Melanocyte of skin (primary cell): ENCODE results near the gene RNU1-3. TPM values are rescaled to one million over a fixed set of nuclear protein-coding genes. Genes with fewer than 3 reads are reported as not detected.

Source experiments
- small RNA-seq, 2 donors: library from RNA; depleted of rRNA; stranded (forward); fragments of <200 nt; gene quantifications; one replicate each; pipeline ENCODE3, GENCODE V24; 2012
- total RNA-seq, 2 donors: library from RNA; depleted of rRNA; stranded (reverse); fragments of >200 nt; gene quantifications; 2 replicates each; pipeline ENCODE4 v1.2.3, GENCODE V29; 2012

The RNU1-3 gene
- total RNA-seq, result under 1 TPM; under 0.01 TPM

DNA sequence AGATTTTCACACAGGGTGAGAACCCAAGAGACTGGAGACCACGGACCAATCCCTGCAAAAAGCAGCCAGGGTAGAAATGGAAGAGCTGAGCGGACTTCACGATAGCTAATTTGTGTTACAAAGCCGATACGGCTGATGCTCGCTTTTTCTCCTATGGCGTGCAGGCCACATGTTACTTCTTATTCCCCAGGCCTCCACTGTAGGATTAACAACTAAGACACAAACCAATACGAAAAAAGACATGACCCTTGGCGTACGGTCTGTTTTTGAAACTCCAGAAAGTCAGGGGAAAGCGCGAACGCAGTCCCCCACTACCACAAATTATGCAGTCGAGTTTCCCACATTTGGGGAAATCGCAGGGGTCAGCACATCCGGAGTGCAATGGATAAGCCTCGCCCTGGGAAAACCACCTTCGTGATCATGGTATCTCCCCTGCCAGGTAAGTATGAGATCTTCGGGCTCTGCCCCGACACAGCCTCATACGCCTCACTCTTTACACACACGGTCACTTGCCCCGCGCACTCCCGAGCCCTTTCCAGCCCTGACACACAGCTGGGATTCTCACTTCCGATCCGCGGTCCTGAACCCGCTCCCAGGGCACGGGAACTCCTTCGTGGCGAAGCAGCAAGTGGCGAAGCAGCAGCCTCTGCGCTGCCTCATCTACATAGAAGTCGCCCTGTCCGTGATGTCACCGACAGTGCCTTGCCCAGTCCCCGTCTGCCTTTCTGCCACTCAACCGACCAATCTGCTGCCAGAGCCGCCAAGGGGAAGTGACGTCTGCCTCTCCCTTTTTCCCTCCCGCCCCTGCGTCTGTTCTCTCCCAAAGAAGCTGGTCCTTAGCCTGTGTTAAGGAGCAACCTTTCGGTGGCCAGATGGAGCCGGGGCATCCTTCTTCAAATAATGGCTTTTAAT is at the start of gene RNU1-3:
Gene RNU1-3, minus strand, starts transcription at position 447 of the 912 bp plus-strand sequence.

Small RNA genes within 50 kb of the gene (small RNA-seq; reads per million reads assigned to genes)
- gene RNU1-3, result 0 reads per million in 2 donors

Other genes starting within 250 kb of the RNU1-3 start
- not detected for gene SPATA21, start 229.5 kb downstream of the RNU1-3 start, total RNA-seq
- 10 to 100 TPM; 62.6 to 64.4 TPM for gene NECAP2, start 226.2 kb downstream of the RNU1-3 start, total RNA-seq
- gene RNU1-1, start 152.7 kb downstream of the RNU1-3 start, total RNA-seq, result under 1 TPM; under 0.01 TPM
- gene NBPF1, start 53.4 kb downstream of the RNU1-3 start, total RNA-seq, result 10 to 100 TPM; 16.5 to 28.6 TPM
- gene RNU1-4, start 73.6 kb upstream of the RNU1-3 start, total RNA-seq, result under 1 TPM; under 0.01 TPM
- gene RNU1-2, start 229.0 kb upstream of the RNU1-3 start, total RNA-seq, result under 1 TPM; under 0.01 TPM